ENCODE data around the gene LPCAT1.

The LPCAT1 gene

GRCh38 chr5:1473746-1474145, 50.0 kb downstream of the LPCAT1 start:
- no peak overlapping the region for H3K27ac ChIP-seq
- no peak overlapping the region for H3K4me3 ChIP-seq
- no peak for TF ChIP-seq CTCF (IDR thresholded peaks at IDR 0.05)
- no peak for DNase-seq (ENCODE audit: low spot score)

GRCh38 chr5:1472964-1473628, 50.7 kb downstream of the LPCAT1 start:
- no peak for DNase-seq (ENCODE audit: low spot score)

GRCh38 chr5:1471997-1472963, 51.5 kb downstream of the LPCAT1 start:
- DNase-seq (ENCODE audit: low spot score), result no peak
- TF ChIP-seq CTCF (IDR thresholded peaks at IDR 0.05), result no peak
- Histone ChIP-seq H3K27ac (no peak overlapping the region), H3K4me3 (no peak overlapping the region)

More at GRCh38 chr5:1472964-1473628, 50.7 kb downstream of the LPCAT1 start:
- no peak overlapping the region for H3K27ac ChIP-seq
- H3K4me3 ChIP-seq, result no peak overlapping the region
- TF ChIP-seq CTCF (IDR thresholded peaks at IDR 0.05), result no peak

- no peak for DNase-seq (ENCODE audit: low spot score)
- no peak overlapping the region for H3K4me3 ChIP-seq
- TF ChIP-seq CTCF (IDR thresholded peaks at IDR 0.05), result no peak
- no peak overlapping the region for H3K27ac ChIP-seq
Observed at GRCh38 chr5:1471240-1471853, 52.4 kb downstream of the LPCAT1 start.

- no peak overlapping the region for H3K27ac ChIP-seq
Observed at GRCh38 chr5:1470762-1471211, 53.0 kb downstream of the LPCAT1 start.

More at GRCh38 chr5:1470762-1471211, 53.0 kb downstream of the LPCAT1 start:
- H3K4me3 ChIP-seq, result no peak overlapping the region
- no peak for TF ChIP-seq CTCF (IDR thresholded peaks at IDR 0.05)
- DNase-seq (ENCODE audit: low spot score), result no peak

All from coronary artery (tissue), 2 donors.